Measurements from ENCODE around the gene JAZF1. TPM values are rescaled to one million over a fixed set of nuclear protein-coding genes. Genes with fewer than 3 reads are reported as not detected.

Gene JAZF1
- total and polyA plus RNA-seq, 2 of the 4 experiments (the other 2 are of a cell fraction) = 8.4 to 10.5 TPM

DNA sequence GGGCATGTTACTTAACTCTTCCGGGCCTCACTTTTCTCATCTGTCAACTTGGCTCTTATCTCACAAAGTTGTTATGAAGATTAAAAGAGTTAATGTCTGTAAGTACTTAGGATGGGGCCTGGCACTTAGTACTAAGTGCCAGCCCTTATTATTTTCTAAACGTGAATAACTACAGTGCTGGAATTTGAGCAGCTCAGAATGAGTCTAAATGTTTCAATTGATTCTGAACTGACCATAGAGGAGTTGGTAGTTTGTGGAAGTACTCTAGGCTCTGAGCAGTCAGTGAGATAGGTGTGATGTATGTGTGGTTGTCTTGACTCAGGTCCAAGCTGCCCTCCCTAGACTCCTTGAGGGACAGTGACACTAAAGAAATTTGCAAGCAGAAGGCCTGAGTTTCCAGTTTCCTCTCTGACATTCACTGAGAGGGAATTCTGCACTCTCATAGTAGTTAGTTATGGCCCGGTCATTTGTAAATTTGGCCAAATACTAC, 18.5 kb upstream of the JAZF1 start:
- H3K4me2 ChIP-seq (ENCODE audit: low read depth, low read length) = no peak overlapping the region
- no peak for DNase-seq
- H2AK5ac ChIP-seq (ENCODE audit: low read depth, low read length) = no peak overlapping the region
- no peaks in the 10 kb centered on the region for H3K9me1 ChIP-seq (ENCODE audit: insufficient read depth, low read length)
- POLR2A ChIA-PET (ENCODE audit: unreplicated experiment) = no interaction called here
- no peaks in the 10 kb centered on the region for H4K20me1 ChIP-seq (ENCODE audit: insufficient read depth, low read length)
- H3K23ac ChIP-seq (ENCODE audit: low read depth, low read length) = no peak overlapping the region
- CTCF ChIA-PET = no interaction called here
- H2BK15ac ChIP-seq (ENCODE audit: low read depth, low read length) = no peak overlapping the region
- ATAC-seq (ENCODE audit: low read depth) = no peak
- no TSS peak for BruUV-seq (replicated peaks)
- no peak overlapping the region for H3K9ac ChIP-seq (ENCODE audit: low read depth, low read length)
- dilution Hi-C loops (cut with HindIII; ENCODE audit: low sequenced_read_pairs, unreplicated experiment) = no loop called here
- no peak overlapping the region for H2AK9ac ChIP-seq (replicated peaks; ENCODE audit: low read depth, low read length, poor library complexity)
- H3K18ac ChIP-seq (ENCODE audit: low read depth, low read length) = no peak overlapping the region; the same call in 1 of the 2 replicates
- H3K27ac ChIP-seq (ENCODE audit: insufficient read depth, low read length) = no peak overlapping the region
- H2BK20ac ChIP-seq (ENCODE audit: low read depth, low read length) = no peak overlapping the region
- intact Hi-C loops (cut with micrococcal nuclease) = no loop called here
- in situ Hi-C loops (cut with MboI; ENCODE audit: low sequenced_read_pairs) = no loop called here
- no peak overlapping the region for H3K14ac ChIP-seq (replicated peaks; ENCODE audit: low read depth, low read length)
- no peak for TF ChIP-seq MAZ (IDR thresholded peaks at IDR 0.05; ENCODE audit: borderline replicate concordance, low read depth, low read length)
- no peak for TF ChIP-seq RFX5 (IDR thresholded peaks at IDR 0.05; ENCODE audit: low read depth, low read length)
- TF ChIP-seq, protein P1, sequence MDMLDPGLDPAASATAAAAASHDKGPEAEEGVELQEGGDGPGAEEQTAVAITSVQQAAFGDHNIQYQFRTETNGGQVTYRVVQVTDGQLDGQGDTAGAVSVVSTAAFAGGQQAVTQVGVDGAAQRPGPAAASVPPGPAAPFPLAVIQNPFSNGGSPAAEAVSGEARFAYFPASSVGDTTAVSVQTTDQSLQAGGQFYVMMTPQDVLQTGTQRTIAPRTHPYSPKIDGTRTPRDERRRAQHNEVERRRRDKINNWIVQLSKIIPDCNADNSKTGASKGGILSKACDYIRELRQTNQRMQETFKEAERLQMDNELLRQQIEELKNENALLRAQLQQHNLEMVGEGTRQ (IDR thresholded peaks at IDR 0.05; ENCODE audit: low read depth, low read length) = no peak
- no peak for TF ChIP-seq FOS (IDR thresholded peaks at IDR 0.05; ENCODE audit: low read depth, low read length)
- no peak for TF ChIP-seq SMC3 (IDR thresholded peaks at IDR 0.05; ENCODE audit: low read depth, low read length)
- TF ChIP-seq MXI1 (IDR thresholded peaks at IDR 0.05; ENCODE audit: borderline replicate concordance, low read depth, low read length) = no peak
- no peak for TF ChIP-seq BHLHE40 (IDR thresholded peaks at IDR 0.05; ENCODE audit: low read depth, low read length)
- TF ChIP-seq, protein P2, sequence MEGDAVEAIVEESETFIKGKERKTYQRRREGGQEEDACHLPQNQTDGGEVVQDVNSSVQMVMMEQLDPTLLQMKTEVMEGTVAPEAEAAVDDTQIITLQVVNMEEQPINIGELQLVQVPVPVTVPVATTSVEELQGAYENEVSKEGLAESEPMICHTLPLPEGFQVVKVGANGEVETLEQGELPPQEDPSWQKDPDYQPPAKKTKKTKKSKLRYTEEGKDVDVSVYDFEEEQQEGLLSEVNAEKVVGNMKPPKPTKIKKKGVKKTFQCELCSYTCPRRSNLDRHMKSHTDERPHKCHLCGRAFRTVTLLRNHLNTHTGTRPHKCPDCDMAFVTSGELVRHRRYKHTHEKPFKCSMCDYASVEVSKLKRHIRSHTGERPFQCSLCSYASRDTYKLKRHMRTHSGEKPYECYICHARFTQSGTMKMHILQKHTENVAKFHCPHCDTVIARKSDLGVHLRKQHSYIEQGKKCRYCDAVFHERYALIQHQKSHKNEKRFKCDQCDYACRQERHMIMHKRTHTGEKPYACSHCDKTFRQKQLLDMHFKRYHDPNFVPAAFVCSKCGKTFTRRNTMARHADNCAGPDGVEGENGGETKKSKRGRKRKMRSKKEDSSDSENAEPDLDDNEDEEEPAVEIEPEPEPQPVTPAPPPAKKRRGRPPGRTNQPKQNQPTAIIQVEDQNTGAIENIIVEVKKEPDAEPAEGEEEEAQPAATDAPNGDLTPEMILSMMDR (conservative IDR thresholded peaks at IDR 0.05; ENCODE audit: low read depth, low read length) = no peak
- no peak for TF ChIP-seq MAFK (IDR thresholded peaks at IDR 0.05; ENCODE audit: low read depth, low read length)
- H4K91ac ChIP-seq (ENCODE audit: insufficient read depth, low read depth, low read length) = no peak overlapping the region
- WGBS, 2 experiments (ENCODE audit: extremely low coverage in 2 of 2, insufficient read length in 1 of 2) = no CpG with 5 or more reads among the region's 3 CpGs
- H4K5ac ChIP-seq (ENCODE audit: low read depth, low read length) = no peak overlapping the region
- no peak overlapping the region for H4K8ac ChIP-seq (ENCODE audit: low read depth in 2 of 2, low read length in 2 of 2)
- no peaks in the 10 kb centered on the region for H3K27me3 ChIP-seq (ENCODE audit: control insufficient read depth, insufficient read depth, low read length)
- H2BK5ac ChIP-seq (ENCODE audit: low read depth, low read length, poor library complexity, severe bottlenecking) = no peak overlapping the region
- no peaks in the 10 kb centered on the region for H3K36me3 ChIP-seq (ENCODE audit: control insufficient read depth, insufficient read depth, low read length)
- H3K4ac ChIP-seq (ENCODE audit: low read depth, low read length) = no peak overlapping the region
- H3K4me3 ChIP-seq (ENCODE audit: insufficient read depth, low read depth, low read length) = no peak overlapping the region
- peak overlapping the region; percentile 63; the same call in 1 of the 2 replicates for H2BK120ac ChIP-seq (ENCODE audit: low read depth, low read length)
- peaks cover 4% of the 10 kb centered on the region for H3K4me1 ChIP-seq (ENCODE audit: control insufficient read depth, insufficient read depth, low read length)
- H3K56ac ChIP-seq (ENCODE audit: extremely low read depth, insufficient read depth, low read length) = no peak overlapping the region
- no peak overlapping the region for H2AFZ ChIP-seq (replicated peaks; ENCODE audit: low read length, poor library complexity)
- H3K79me1 ChIP-seq (ENCODE audit: low read depth in 1 of 2, low read length in 2 of 2) = no peaks in the 10 kb centered on the region
- H3K9me3 ChIP-seq (ENCODE audit: control insufficient read depth, insufficient read depth, low read length) = no peaks in the 10 kb centered on the region

Measured in IMR-90 (cell line).